Spinal cord (tissue), 10 donors: ENCODE measurements around the gene TSSK3. TPM values are rescaled to one million over a fixed set of nuclear protein-coding genes. Genes with fewer than 3 reads are reported as not detected.
A peak's percentile ranks its signal among the peaks of the same experiment; 100 is the strongest.
"Not testable (repeated sequence)": the region's sequence is repeated elsewhere in the genome, so short reads cannot be mapped to it uniquely, and the experiment has no call there.

ENCODE experiments used
- DNase-seq, 6 donors: peaks; one replicate each; pipeline versions ENCODE4 v3.0.0 to v3.0.0-alpha.2; 2013 to 2015; ENCODE audit warnings: low spot score in 6 of 6, low read depth in 4 of 6
- H3K27ac ChIP-seq: one replicate; pipeline ENCODE4 v1.5.1; 2013; ENCODE audit warnings: low read depth, low read length, control low read depth
- H3K27me3 ChIP-seq: one replicate; pipeline ENCODE4 v1.6.1; 2013; ENCODE audit warnings: low read length; ENCODE audit not compliant: control insufficient read depth, insufficient read depth
- H3K36me3 ChIP-seq: one replicate; pipeline ENCODE4 v1.6.1; 2013; ENCODE audit warnings: low read length; ENCODE audit not compliant: control insufficient read depth, insufficient read depth
- H3K4me1 ChIP-seq: one replicate; pipeline ENCODE4 v1.6.1; 2013; ENCODE audit warnings: low read length; ENCODE audit not compliant: control insufficient read depth, insufficient read depth
- H3K4me3 ChIP-seq: one replicate; pipeline ENCODE4 v1.5.1; 2013; ENCODE audit warnings: low read depth, low read length, control low read depth
- H3K9me3 ChIP-seq: one replicate; pipeline ENCODE4 v1.6.1; 2013; ENCODE audit warnings: low read length; ENCODE audit not compliant: control insufficient read depth, insufficient read depth
- WGBS: methylation state at CpG from one replicate; pipeline ENCODE4 v1.1.5; 2013; ENCODE audit warnings: missing lambda C conversion rate; ENCODE audit not compliant: insufficient coverage; 5-methylcytosine and 5-hydroxymethylcytosine counted together
- polyA plus RNA-seq, 2 donors: library from polyadenylated mRNA; unstranded; fragments of 120-200 nt; gene quantifications; one replicate each; pipeline ENCODE4 v1.2.1, GENCODE V29; 2013; ENCODE audit not compliant: insufficient read length in 2 of 2
- total RNA-seq, 2 donors: library from RNA; depleted of rRNA in 1 of 2; stranded (reverse); fragments of 120-200 nt in 1 of 2; fragments of >200 nt in 1 of 2; gene quantifications; one replicate each; pipeline versions ENCODE4 v1.2.3 to v1.2.4, GENCODE V29; 2013 to 2014
- donor health status: healthy.

TSSK3 gene
- total and polyA plus RNA-seq, 4 donors = 0.59 to 4.4 (median 2.3) TPM

- 12% methylated on average over 23 of the region's 28 CpGs for WGBS
- H3K4me3 ChIP-seq = peak overlapping the region; percentile 67
- H3K27ac ChIP-seq = peak overlapping the region; percentile 88
- H3K9me3 ChIP-seq = no peaks in the 10 kb centered on the region
- H3K4me1 ChIP-seq = peaks cover 34% of the 10 kb centered on the region
- no peaks in the 10 kb centered on the region for H3K27me3 ChIP-seq
- H3K36me3 ChIP-seq = peaks cover 9% of the 10 kb centered on the region
- DNase-seq = peak in 1 of 6 donors; percentile 56
Measured at GRCh38 chr1:32350785-32351398, 11.4 kb upstream of the TSSK3 start.

GRCh38 chr1:32351399-32352238 lies 10.7 kb upstream of the TSSK3 start:
- peaks cover 9% of the 10 kb centered on the region for H3K36me3 ChIP-seq
- H3K4me1 ChIP-seq = peaks cover 34% of the 10 kb centered on the region
- DNase-seq = peak; percentile 74 to 99 (median 93)
- peak overlapping the region; percentile 88 for H3K27ac ChIP-seq
- WGBS = 0% methylated on average over 69 of the region's 75 CpGs
- no peaks in the 10 kb centered on the region for H3K27me3 ChIP-seq
- H3K9me3 ChIP-seq = no peaks in the 10 kb centered on the region
- peak overlapping the region; percentile 67 for H3K4me3 ChIP-seq

- peak overlapping the region; percentile 67 for H3K4me3 ChIP-seq
- no peaks in the 10 kb centered on the region for H3K27me3 ChIP-seq
- peaks cover 39% of the 10 kb centered on the region for H3K4me1 ChIP-seq
- H3K27ac ChIP-seq = peak overlapping the region; percentile 88
- DNase-seq = no peak
- H3K9me3 ChIP-seq = no peaks in the 10 kb centered on the region
- 10% methylated on average over 2 of the region's 8 CpGs for WGBS
- H3K36me3 ChIP-seq = peaks cover 9% of the 10 kb centered on the region
Measured at GRCh38 chr1:32352239-32352745, 10.0 kb upstream of the TSSK3 start.

- Histone ChIP-seq H3K36me3 (peaks cover 9% of the 10 kb centered on the region), H3K27ac (peak overlapping the region; percentile 88), H3K4me3 (peak overlapping the region; percentile 67), H3K9me3 (no peaks in the 10 kb centered on the region), H3K4me1 (peaks cover 40% of the 10 kb centered on the region), H3K27me3 (no peaks in the 10 kb centered on the region)
- WGBS = 64% methylated on average over 1 of the region's 2 CpGs
- no peak for DNase-seq
Measured at GRCh38 chr1:32352831-32353383, 9.4 kb upstream of the TSSK3 start.

- Histone ChIP-seq H3K27me3 (no peaks in the 10 kb centered on the region), H3K36me3 (peaks cover 9% of the 10 kb centered on the region), H3K4me1 (peaks cover 40% of the 10 kb centered on the region), H3K27ac (peak overlapping the region; percentile 88), H3K4me3 (no peak overlapping the region), H3K9me3 (no peaks in the 10 kb centered on the region)
- no peak for DNase-seq
- 82% methylated on average over 1 of the region's 2 CpGs for WGBS
Measured at GRCh38 chr1:32353431-32353830, 8.9 kb upstream of the TSSK3 start.

GRCh38 chr1:32353886-32354570 lies 8.3 kb upstream of the TSSK3 start:
- DNase-seq = peak in 1 of 6 donors; percentile 31
- 32% methylated on average over 2 of the region's 2 CpGs for WGBS
- Histone ChIP-seq H3K9me3 (no peaks in the 10 kb centered on the region), H3K4me3 (no peak overlapping the region), H3K27ac (peak overlapping the region; percentile 88), H3K36me3 (peaks cover 9% of the 10 kb centered on the region), H3K27me3 (no peaks in the 10 kb centered on the region), H3K4me1 (peaks cover 40% of the 10 kb centered on the region)

- not testable (repeated sequence) for H3K27me3 ChIP-seq, H3K36me3 ChIP-seq, DNase-seq, H3K27ac ChIP-seq, H3K9me3 ChIP-seq, H3K4me3 ChIP-seq
- WGBS = 89% methylated on average over 5 of the region's 6 CpGs
- peaks cover 37% of the 10 kb centered on the region for H3K4me1 ChIP-seq
Measured at GRCh38 chr1:32355778-32356177, 6.6 kb upstream of the TSSK3 start.

- Histone ChIP-seq H3K27me3 (no peaks in the 10 kb centered on the region), H3K27ac (no peak overlapping the region), H3K4me1 (peaks cover 40% of the 10 kb centered on the region), H3K4me3 (no peak overlapping the region), H3K36me3 (peaks cover 9% of the 10 kb centered on the region), H3K9me3 (no peaks in the 10 kb centered on the region)
- WGBS = 100% methylated on average over 1 of the region's 1 CpG
- no peak for DNase-seq
Measured at GRCh38 chr1:32356478-32356877, 5.9 kb upstream of the TSSK3 start.

GRCh38 chr1:32357614-32358013 lies 4.7 kb upstream of the TSSK3 start:
- no peak overlapping the region for H3K27ac ChIP-seq
- H3K27me3 ChIP-seq = no peaks in the 10 kb centered on the region
- H3K4me3 ChIP-seq = no peak overlapping the region
- H3K36me3 ChIP-seq = peaks cover 10% of the 10 kb centered on the region
- H3K4me1 ChIP-seq = peaks cover 41% of the 10 kb centered on the region
- H3K9me3 ChIP-seq = no peaks in the 10 kb centered on the region
- WGBS = no CpG with 5 or more reads among the region's 6 CpGs
- DNase-seq = peak in 2 of 6 donors; percentile 54 to 86
